GM12874 (cell line): ENCODE measurements around the gene LURAP1L.

Source experiments
- TF ChIP-seq, protein P1 (sequence below): IDR thresholded peaks from 2 replicates; pipeline ENCODE4 v1.5.1; 2011; ENCODE audit warnings: low read depth, mild to moderate bottlenecking, control low read depth, low read length, moderate library complexity; ENCODE audit not compliant: insufficient read depth

LURAP1L gene

DNA sequence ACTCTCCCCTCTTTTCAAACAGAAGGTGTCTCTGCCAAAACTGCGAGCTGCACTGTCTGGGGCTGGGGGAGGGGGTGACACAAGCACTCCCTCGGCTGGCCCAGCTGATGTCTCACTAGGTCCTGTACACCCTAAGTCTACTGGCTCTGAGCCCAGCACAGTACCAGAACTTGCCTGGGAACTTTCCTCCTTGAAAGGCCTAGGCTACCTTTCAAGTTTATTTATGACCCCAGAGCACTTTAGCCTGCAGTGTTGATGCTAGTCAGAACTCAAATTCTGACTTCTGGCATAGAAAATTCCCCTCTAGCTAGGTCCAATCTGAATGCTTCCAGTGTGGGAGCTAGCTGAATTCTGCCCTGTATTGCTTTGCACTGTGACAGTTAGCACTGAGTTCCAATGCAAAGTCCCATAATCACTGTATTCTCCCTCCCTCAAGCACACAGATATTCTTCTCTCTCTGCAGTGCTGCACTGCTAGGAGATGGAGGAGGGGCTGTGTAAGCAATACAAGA, 10.5 kb downstream of the LURAP1L start:
- TF ChIP-seq, protein P1, sequence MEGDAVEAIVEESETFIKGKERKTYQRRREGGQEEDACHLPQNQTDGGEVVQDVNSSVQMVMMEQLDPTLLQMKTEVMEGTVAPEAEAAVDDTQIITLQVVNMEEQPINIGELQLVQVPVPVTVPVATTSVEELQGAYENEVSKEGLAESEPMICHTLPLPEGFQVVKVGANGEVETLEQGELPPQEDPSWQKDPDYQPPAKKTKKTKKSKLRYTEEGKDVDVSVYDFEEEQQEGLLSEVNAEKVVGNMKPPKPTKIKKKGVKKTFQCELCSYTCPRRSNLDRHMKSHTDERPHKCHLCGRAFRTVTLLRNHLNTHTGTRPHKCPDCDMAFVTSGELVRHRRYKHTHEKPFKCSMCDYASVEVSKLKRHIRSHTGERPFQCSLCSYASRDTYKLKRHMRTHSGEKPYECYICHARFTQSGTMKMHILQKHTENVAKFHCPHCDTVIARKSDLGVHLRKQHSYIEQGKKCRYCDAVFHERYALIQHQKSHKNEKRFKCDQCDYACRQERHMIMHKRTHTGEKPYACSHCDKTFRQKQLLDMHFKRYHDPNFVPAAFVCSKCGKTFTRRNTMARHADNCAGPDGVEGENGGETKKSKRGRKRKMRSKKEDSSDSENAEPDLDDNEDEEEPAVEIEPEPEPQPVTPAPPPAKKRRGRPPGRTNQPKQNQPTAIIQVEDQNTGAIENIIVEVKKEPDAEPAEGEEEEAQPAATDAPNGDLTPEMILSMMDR: no peak

DNA sequence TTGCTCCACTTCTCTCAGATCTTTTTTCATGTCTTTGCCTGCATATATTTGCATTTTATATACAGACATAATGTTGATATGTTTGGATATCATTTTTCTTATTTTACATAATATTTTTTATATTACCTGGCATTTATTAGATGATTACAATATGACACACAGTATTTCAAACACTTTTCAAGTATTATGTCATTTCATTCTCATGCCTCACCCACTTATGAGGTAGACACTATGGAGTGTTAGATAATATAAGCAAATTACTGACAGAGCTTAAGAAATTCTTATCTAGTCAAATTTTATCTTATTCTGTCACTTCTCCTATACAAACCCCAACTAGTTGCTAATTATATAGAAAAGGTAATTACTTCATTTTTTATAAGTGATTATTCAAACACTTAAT, 11.1 kb downstream of the LURAP1L start:
- TF ChIP-seq, protein P1: no peak

DNA sequence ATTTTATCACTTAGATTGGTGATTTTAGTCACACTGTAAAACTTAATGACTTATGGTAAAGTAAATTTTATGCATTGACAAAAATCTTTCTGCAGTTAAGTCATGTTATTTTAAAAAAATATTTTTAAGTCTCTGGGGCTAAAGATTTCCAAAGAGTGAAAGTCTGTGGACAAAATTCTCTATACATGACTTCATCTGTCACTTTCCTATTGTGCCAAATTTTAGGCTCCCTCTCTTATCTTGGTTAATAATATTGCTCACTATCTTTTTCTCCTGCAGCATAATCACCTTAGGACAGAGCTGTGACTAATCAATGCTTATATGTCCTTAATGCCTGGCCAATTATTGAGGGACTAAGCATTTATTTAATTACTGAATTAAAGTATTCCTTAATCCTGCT, 15.2 kb downstream of the LURAP1L start:
- TF ChIP-seq, protein P1: no peak

DNA sequence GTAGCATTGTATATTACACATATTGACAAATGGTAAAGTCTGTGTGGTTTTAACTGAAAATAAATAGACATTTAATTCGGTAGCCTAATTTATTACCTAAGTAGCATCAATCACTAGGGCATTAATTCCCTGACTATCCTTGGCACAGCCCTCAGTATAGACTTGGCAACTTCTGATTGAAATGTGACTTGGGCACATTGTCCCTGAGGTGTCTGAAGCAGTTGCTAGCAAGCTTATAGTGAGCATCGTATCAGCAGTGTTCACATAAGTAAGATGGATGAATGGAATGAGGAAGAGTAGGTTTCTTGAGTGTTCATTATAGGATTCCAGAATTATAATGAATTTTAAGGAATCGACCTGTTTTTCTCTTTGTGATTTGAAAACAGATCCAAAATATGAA, 16.1 kb downstream of the LURAP1L start:
- TF ChIP-seq, protein P1: no peak

DNA sequence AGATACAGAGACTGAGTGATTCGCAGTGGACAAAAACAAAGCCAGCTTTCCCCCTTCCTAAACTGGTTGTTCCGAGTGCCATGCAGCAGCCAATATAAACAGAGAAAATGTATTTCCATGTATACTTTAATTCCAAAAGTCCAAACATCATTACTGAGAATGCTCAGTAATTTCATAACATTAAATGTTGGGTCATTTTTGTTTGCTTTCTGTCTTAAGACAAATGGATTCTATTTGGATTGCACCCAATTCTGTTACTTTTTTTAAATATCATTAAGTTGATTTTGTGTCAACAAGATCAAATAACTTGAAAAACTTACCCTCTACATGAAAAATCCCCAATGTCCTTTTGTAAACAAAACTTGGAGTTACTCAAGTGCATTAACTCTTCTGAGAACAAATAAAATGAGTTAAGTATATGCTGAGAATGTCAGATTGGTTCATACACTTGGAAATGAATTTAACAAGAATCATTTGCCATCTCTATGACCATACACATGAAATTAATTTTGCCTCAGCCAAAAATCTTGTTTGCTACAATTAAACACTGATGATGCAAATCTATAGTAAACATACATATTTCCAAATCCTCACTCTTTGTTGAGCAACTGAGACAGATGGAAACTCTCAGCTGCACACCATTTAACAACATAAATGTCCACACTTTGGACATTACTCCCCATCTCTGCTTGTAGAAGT, 19.4 kb downstream of the LURAP1L start:
- TF ChIP-seq, protein P1: no peak

DNA sequence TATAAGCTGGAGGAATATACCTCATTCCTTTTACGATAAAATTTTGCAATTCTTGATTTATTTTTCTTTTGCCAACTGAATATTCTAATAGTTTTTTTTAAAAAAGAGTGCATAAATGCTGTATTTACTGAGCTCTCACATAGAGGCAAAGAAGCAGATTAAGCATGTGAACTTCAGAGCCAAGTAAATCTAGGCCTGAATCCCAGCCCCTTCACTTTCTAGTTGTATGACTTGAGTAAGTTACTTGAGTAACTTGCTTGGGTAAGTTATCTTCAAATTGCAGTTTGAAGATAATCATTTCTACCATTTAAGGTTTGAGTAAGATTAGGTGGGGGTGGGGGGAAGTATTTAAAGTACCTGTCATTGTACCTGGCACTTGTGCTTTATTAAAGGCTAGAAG, 21.8 kb downstream of the LURAP1L start:
- TF ChIP-seq, protein P1: no peak

DNA sequence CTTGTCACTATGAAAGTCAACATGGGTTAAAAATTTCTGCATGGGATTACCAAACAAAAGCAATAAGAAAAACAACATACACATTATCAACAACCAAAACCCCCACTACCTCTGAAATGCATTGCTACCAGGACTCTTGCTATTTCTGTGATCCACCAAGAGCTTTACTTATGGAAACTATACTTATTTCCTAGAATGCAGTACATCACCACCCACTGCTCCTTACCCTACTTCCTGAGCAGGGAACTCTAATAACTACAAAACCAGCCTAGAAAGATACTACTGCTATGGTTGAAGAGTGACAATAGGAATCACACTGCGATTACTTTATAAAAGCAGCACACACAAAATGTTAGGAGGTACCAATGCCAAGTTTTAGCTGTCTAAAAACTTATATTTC, 22.2 kb downstream of the LURAP1L start:
- TF ChIP-seq, protein P1: no peak
